ENCODE data around the gene ESYT3.

Gene ESYT3

DNA sequence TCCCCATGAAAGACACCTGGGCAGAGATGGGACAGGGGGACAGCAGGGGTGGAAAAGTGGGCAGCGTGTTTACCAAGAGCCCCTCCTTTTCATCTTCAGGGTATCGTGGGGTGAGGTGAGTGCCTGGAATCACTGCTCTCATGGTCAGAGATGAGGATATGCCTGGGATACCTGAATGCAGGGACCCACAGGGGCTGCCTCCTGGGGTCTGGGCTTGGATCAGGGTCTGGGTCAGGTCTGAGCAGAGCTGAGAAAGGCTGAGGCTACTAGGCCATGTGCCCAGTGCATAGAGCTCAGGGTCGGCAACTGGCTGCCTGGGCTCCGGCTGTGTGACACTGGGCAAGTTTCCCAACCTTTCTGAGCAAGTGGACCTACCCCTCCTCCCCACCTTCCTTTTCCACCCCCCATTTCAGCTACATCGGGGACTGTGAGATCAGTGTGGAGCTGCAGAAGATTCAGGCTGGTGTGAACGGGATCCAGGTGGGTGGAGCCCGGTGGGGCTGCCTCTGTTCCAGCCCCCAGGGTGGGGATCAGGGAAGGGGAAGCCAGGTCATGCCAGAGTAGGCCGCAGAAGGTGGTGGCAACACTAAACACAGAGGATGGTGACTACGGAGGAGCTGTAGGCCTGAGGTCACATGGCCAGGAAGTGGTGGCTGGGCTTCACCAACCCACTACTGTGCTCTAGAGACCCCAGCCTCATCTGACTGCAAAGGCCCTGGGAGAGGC lies 24.5 kb downstream of the ESYT3 start:
- no peak overlapping the region for H3K27ac ChIP-seq (replicated peaks)
- no peaks in the 10 kb centered on the region for H3K27me3 ChIP-seq (ENCODE audit: insufficient read depth, poor library complexity, severe bottlenecking)
- no peak for DNase-seq (ENCODE audit: low read depth in 1 of 2, low spot score in 1 of 2)
- H3K4me3 ChIP-seq (replicated peaks; ENCODE audit: insufficient read depth, low read length): no peak overlapping the region
- TF ChIP-seq, protein P1, sequence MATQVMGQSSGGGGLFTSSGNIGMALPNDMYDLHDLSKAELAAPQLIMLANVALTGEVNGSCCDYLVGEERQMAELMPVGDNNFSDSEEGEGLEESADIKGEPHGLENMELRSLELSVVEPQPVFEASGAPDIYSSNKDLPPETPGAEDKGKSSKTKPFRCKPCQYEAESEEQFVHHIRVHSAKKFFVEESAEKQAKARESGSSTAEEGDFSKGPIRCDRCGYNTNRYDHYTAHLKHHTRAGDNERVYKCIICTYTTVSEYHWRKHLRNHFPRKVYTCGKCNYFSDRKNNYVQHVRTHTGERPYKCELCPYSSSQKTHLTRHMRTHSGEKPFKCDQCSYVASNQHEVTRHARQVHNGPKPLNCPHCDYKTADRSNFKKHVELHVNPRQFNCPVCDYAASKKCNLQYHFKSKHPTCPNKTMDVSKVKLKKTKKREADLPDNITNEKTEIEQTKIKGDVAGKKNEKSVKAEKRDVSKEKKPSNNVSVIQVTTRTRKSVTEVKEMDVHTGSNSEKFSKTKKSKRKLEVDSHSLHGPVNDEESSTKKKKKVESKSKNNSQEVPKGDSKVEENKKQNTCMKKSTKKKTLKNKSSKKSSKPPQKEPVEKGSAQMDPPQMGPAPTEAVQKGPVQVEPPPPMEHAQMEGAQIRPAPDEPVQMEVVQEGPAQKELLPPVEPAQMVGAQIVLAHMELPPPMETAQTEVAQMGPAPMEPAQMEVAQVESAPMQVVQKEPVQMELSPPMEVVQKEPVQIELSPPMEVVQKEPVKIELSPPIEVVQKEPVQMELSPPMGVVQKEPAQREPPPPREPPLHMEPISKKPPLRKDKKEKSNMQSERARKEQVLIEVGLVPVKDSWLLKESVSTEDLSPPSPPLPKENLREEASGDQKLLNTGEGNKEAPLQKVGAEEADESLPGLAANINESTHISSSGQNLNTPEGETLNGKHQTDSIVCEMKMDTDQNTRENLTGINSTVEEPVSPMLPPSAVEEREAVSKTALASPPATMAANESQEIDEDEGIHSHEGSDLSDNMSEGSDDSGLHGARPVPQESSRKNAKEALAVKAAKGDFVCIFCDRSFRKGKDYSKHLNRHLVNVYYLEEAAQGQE (IDR thresholded peaks at IDR 0.05; ENCODE audit: insufficient replicate concordance, low read depth): no peak
- TF ChIP-seq SPI1 (IDR thresholded peaks at IDR 0.05; ENCODE audit: borderline replicate concordance, low read depth) (no peak), GABPA (IDR thresholded peaks at IDR 0.05; ENCODE audit: low read depth) (no peak)
- TF ChIP-seq, protein P2, sequence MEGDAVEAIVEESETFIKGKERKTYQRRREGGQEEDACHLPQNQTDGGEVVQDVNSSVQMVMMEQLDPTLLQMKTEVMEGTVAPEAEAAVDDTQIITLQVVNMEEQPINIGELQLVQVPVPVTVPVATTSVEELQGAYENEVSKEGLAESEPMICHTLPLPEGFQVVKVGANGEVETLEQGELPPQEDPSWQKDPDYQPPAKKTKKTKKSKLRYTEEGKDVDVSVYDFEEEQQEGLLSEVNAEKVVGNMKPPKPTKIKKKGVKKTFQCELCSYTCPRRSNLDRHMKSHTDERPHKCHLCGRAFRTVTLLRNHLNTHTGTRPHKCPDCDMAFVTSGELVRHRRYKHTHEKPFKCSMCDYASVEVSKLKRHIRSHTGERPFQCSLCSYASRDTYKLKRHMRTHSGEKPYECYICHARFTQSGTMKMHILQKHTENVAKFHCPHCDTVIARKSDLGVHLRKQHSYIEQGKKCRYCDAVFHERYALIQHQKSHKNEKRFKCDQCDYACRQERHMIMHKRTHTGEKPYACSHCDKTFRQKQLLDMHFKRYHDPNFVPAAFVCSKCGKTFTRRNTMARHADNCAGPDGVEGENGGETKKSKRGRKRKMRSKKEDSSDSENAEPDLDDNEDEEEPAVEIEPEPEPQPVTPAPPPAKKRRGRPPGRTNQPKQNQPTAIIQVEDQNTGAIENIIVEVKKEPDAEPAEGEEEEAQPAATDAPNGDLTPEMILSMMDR (IDR thresholded peaks at IDR 0.05; ENCODE audit: insufficient read depth, low read length): no peak

DNA sequence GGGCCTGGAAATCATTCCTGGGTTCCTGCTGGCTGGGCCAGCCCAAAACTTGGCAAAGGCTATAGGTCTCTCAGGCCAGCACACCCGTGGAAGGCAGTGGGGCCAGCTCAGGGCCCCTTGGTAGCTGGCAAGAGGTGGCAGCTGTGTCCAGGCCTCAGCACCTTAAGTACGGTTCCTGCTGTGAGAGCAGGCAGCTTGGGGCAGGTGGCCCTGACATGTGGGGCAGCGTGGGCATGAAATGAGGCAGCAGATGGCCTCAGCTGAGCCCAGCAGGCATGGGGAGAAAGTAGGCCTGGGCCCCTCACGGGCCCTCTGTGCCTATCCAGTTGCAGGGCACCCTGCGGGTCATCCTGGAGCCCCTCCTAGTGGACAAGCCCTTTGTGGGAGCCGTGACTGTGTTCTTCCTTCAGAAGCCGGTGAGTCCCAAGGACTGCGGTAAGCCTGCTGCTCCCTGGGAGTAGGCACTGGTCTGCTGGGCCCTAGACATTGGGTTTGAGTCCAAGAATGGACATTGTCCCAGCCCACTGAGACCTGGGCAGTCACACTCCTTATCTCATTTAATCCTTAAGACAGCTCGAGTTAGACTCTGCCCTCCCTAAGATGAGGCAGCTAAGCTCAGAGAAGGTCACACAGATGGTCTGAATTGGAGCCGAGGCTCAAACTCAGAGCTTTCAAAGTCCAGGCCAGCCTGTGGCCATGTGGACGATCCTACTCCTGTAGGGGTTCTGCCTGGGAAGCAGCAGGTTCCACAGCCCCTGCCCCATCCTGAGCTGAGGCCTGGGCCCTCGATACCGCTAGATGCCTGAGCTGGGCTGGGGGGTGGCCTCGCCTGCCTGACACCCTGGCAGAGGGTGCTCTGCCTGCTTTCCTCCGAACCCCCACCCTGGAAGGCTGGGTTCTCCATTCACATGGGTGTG lies 25.5 kb downstream of the ESYT3 start:
- H3K27ac ChIP-seq (replicated peaks): no peak overlapping the region
- no peak overlapping the region for H3K4me3 ChIP-seq (replicated peaks; ENCODE audit: insufficient read depth, low read length)
- H3K27me3 ChIP-seq (ENCODE audit: insufficient read depth, poor library complexity, severe bottlenecking): no peaks in the 10 kb centered on the region
- TF ChIP-seq SPI1 (IDR thresholded peaks at IDR 0.05; ENCODE audit: borderline replicate concordance, low read depth) (no peak), GABPA (IDR thresholded peaks at IDR 0.05; ENCODE audit: low read depth) (no peak), POLR2AphosphoS5 (IDR thresholded peaks at IDR 0.05; ENCODE audit: low read depth) (no peak)
- TF ChIP-seq, protein P1 (IDR thresholded peaks at IDR 0.05; ENCODE audit: insufficient replicate concordance, low read depth): no peak
- TF ChIP-seq, protein P2 (IDR thresholded peaks at IDR 0.05; ENCODE audit: insufficient read depth, low read length): no peak
- DNase-seq (ENCODE audit: low read depth in 1 of 2, low spot score in 1 of 2): no peak

DNA sequence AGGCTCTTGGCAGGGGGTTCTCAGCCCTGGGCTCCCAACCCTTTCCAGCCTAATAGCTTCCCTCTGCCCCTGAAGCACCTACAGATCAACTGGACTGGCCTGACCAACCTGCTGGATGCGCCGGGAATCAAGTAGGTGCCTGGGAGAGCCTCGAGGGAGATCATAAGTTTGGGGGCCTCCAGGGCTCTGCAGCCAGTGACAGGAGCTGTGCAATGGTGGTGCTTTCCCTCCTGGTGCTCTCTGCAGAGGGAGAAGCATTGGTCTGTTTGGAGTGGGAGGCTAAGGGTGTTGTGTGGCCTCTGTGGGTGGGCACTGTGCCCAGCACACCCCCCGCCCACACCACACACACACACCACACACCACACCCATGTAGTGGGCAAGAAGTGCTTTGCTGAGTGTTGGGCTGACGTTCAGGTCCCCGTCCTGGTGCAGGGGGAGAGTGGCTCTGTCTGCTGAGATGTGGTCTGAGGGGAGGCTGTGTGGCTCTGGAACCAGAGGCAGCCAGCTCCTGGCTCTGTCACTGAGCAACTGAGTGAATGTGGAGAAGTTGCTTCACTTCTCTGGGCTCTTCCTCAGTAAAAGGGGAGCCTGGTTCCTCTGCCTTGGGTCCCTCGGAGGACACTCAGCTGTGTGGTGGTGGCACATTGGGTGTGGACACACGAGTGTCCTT lies 26.3 kb downstream of the ESYT3 start:
- H3K27ac ChIP-seq (replicated peaks): no peak overlapping the region
- no peak for DNase-seq (ENCODE audit: low read depth in 1 of 2, low spot score in 1 of 2)

More for the DNA sequence above, 26.3 kb downstream of the ESYT3 start:
- TF ChIP-seq, protein P2 (IDR thresholded peaks at IDR 0.05; ENCODE audit: insufficient read depth, low read length): no peak
- TF ChIP-seq GABPA (IDR thresholded peaks at IDR 0.05; ENCODE audit: low read depth) (no peak), POLR2AphosphoS5 (IDR thresholded peaks at IDR 0.05; ENCODE audit: low read depth) (no peak), SPI1 (IDR thresholded peaks at IDR 0.05; ENCODE audit: borderline replicate concordance, low read depth) (no peak)
- TF ChIP-seq, protein P1 (IDR thresholded peaks at IDR 0.05; ENCODE audit: insufficient replicate concordance, low read depth): no peak
- H3K4me3 ChIP-seq (replicated peaks; ENCODE audit: insufficient read depth, low read length): no peak overlapping the region
- peaks cover 1% of the 10 kb centered on the region for H3K27me3 ChIP-seq (ENCODE audit: insufficient read depth, poor library complexity, severe bottlenecking)

Data from HL-60 (cell line).